ENCODE measurements around the gene COQ8B. TPM values are rescaled to one million over a fixed set of nuclear protein-coding genes. Genes with fewer than 3 reads are reported as not detected.

The COQ8B gene
- total RNA-seq, 1 donor from 2014 or later, result 29.7 TPM

DNA sequence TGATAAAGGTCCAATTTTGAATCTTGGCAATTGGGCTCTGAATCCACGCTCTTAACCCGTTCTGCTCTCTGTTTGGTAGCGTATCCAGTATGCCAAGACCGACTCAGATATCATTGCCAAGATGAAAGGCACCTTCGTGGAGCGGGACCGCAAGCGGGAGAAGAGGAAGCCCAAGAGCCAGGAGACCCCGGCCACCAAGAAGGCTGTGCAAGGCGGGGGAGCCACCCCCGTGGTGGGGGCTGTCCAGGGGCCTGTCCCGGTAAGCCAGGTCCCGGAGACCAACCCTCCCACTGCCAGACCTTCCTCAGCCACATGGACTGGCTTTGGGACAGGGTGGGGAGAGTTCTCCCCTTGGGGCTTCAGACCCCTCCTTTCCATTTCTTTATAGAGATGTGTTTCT is 42.7 kb upstream of the COQ8B start:
- H3K4me1 Mint-ChIP-seq (ENCODE audit: low read depth), result peaks cover 15% of the 10 kb centered on the region
- TF ChIP-seq, protein P1, sequence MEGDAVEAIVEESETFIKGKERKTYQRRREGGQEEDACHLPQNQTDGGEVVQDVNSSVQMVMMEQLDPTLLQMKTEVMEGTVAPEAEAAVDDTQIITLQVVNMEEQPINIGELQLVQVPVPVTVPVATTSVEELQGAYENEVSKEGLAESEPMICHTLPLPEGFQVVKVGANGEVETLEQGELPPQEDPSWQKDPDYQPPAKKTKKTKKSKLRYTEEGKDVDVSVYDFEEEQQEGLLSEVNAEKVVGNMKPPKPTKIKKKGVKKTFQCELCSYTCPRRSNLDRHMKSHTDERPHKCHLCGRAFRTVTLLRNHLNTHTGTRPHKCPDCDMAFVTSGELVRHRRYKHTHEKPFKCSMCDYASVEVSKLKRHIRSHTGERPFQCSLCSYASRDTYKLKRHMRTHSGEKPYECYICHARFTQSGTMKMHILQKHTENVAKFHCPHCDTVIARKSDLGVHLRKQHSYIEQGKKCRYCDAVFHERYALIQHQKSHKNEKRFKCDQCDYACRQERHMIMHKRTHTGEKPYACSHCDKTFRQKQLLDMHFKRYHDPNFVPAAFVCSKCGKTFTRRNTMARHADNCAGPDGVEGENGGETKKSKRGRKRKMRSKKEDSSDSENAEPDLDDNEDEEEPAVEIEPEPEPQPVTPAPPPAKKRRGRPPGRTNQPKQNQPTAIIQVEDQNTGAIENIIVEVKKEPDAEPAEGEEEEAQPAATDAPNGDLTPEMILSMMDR (IDR thresholded peaks at IDR 0.05), result no peak
- no peak overlapping the region for H3K27ac Mint-ChIP-seq (ENCODE audit: unreplicated experiment)
- no peaks in the 10 kb centered on the region for H3K27me3 Mint-ChIP-seq (ENCODE audit: low read depth)
- peaks cover 47% of the 10 kb centered on the region for H3K36me3 Mint-ChIP-seq (ENCODE audit: low read depth)
- DNase-seq (ENCODE audit: low spot score), result no peak
- H3K4me3 Mint-ChIP-seq (ENCODE audit: unreplicated experiment), result no peak overlapping the region
- no peaks in the 10 kb centered on the region for H3K9me3 Mint-ChIP-seq (ENCODE audit: low read depth)

DNA sequence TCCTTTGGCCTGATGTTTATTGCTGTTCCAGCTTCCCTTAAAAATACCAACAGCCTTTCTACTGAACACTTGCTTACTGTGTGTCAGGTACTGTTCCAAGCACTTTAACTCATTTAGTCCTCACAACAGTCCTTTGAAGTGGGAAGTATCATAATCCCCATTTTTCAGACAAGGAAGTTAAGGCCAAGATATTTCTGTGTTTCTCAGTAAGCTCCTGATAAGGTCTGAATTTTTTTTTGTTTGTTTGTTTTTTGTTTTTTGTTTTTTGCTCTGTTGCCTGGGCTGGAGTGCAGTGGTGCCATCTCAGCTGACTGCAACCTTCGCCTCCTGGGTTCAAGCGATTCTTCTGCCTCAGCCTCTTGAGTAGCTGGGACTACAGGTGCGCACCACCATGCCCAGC is 41.8 kb upstream of the COQ8B start:
- no peak for DNase-seq (ENCODE audit: low spot score)
- TF ChIP-seq, protein P1 (IDR thresholded peaks at IDR 0.05), result no peak
- H3K27me3 Mint-ChIP-seq (ENCODE audit: low read depth), result no peaks in the 10 kb centered on the region
- no peak overlapping the region for H3K27ac Mint-ChIP-seq (ENCODE audit: unreplicated experiment)
- peaks cover 19% of the 10 kb centered on the region for H3K4me1 Mint-ChIP-seq (ENCODE audit: low read depth)
- peaks cover 39% of the 10 kb centered on the region for H3K36me3 Mint-ChIP-seq (ENCODE audit: low read depth)
- no peaks in the 10 kb centered on the region for H3K9me3 Mint-ChIP-seq (ENCODE audit: low read depth)
- no peak overlapping the region for H3K4me3 Mint-ChIP-seq (ENCODE audit: unreplicated experiment)

DNA sequence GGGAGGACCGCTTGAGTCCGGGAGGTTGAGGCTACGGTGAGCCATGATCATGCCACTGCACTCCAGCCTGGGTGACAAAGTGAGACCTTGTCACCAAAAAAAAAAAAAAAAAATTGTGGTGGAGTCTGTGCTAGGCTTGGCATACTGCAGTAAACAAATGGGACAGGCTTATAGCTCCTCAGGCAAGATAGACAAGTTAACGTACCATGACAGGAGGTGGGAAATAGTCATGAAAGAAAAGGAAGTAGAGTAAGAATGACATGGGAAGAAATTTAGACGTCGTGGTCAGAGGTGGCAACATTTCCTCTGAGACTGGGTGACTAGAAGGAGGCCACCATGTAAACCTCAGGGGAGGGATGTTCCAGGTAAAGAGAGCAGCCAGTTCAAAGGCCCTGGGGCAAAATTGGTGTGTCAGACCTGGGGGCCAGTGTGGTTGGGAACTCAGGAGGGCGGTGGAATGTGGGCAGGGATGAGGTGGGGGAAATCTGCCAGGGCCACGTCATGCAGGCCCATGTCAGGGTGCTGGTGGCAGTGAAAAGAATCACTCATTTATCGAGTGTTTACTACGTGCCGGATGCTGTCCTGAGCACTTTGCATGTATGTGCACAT is 39.9 kb upstream of the COQ8B start:
- no peak for DNase-seq (ENCODE audit: low spot score)
- H3K27me3 Mint-ChIP-seq (ENCODE audit: low read depth), result no peaks in the 10 kb centered on the region
- TF ChIP-seq, protein P1 (IDR thresholded peaks at IDR 0.05), result no peak
- H3K4me3 Mint-ChIP-seq (ENCODE audit: unreplicated experiment), result no peak overlapping the region
- peak overlapping the region; percentile 45 for H3K27ac Mint-ChIP-seq (ENCODE audit: unreplicated experiment)
- H3K4me1 Mint-ChIP-seq (ENCODE audit: low read depth), result peaks cover 33% of the 10 kb centered on the region
- H3K9me3 Mint-ChIP-seq (ENCODE audit: low read depth), result no peaks in the 10 kb centered on the region
- H3K36me3 Mint-ChIP-seq (ENCODE audit: low read depth), result peaks cover 30% of the 10 kb centered on the region

DNA sequence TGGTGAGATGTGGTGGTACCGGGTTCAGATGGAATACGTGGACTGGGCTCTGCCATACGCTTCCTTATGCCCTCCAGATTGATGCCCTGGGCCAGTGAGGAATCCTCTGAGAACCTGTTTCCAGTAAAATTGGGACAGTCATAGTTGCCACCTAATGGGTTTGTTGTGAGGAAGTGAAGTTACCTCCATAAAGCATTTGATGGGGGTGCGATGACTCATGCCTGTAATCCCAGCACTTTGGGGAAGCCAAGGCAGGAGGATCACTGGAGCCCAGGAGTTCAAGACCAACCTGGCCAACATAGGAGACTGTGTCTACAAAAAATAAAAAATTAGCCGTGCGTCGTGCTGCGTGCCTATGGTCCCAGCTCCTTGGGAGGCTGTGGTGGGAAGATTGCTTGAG is 39.1 kb upstream of the COQ8B start:
- Mint-ChIP-seq H3K4me3 (ENCODE audit: unreplicated experiment) (no peak overlapping the region), H3K27ac (ENCODE audit: unreplicated experiment) (peak overlapping the region; percentile 32), H3K36me3 (ENCODE audit: low read depth) (peaks cover 26% of the 10 kb centered on the region), H3K9me3 (ENCODE audit: low read depth) (no peaks in the 10 kb centered on the region), H3K4me1 (ENCODE audit: low read depth) (peaks cover 33% of the 10 kb centered on the region), H3K27me3 (ENCODE audit: low read depth) (no peaks in the 10 kb centered on the region)
- DNase-seq (ENCODE audit: low spot score), result no peak
- TF ChIP-seq, protein P1 (IDR thresholded peaks at IDR 0.05), result no peak

DNA sequence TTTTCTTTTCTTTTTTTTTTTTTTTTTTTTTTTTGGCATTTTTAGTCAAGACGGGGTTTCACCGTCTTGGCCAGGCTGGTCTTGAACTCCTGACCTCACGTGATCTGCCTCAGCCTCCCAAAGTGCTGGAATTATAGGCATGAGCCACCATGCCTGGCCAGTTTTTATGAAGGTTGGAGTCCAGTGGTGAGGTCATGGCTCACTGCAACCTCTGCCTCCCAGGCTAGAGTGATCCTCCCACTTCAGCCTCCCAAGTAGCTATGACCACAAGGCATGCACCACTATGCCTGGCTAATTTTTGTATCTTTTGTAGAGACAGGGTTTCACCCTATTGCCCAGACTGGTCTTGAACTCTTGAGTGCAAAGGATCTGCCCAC is 38.5 kb upstream of the COQ8B start:
- H3K27ac Mint-ChIP-seq (ENCODE audit: unreplicated experiment), result no peak overlapping the region
- TF ChIP-seq, protein P1 (IDR thresholded peaks at IDR 0.05), result no peak

More for the DNA sequence above, 38.5 kb upstream of the COQ8B start:
- no peak for DNase-seq (ENCODE audit: low spot score)
- Mint-ChIP-seq H3K9me3 (ENCODE audit: low read depth) (no peaks in the 10 kb centered on the region), H3K4me3 (ENCODE audit: unreplicated experiment) (no peak overlapping the region), H3K36me3 (ENCODE audit: low read depth) (peaks cover 21% of the 10 kb centered on the region), H3K27me3 (ENCODE audit: low read depth) (no peaks in the 10 kb centered on the region), H3K4me1 (ENCODE audit: low read depth) (peaks cover 34% of the 10 kb centered on the region)

All from chondrocyte (in vitro differentiated cells).